ENCODE data around the gene PIH1D2. TPM values are rescaled to one million over a fixed set of nuclear protein-coding genes. Genes with fewer than 3 reads are reported as not detected.

PIH1D2 gene
- total and polyA plus RNA-seq, 10 of the 15 experiments (the other 5 are each of a cell fraction or from before 2014, with no cell fraction given): 0.51 to 3.0 (median 1.5) TPM

DNA sequence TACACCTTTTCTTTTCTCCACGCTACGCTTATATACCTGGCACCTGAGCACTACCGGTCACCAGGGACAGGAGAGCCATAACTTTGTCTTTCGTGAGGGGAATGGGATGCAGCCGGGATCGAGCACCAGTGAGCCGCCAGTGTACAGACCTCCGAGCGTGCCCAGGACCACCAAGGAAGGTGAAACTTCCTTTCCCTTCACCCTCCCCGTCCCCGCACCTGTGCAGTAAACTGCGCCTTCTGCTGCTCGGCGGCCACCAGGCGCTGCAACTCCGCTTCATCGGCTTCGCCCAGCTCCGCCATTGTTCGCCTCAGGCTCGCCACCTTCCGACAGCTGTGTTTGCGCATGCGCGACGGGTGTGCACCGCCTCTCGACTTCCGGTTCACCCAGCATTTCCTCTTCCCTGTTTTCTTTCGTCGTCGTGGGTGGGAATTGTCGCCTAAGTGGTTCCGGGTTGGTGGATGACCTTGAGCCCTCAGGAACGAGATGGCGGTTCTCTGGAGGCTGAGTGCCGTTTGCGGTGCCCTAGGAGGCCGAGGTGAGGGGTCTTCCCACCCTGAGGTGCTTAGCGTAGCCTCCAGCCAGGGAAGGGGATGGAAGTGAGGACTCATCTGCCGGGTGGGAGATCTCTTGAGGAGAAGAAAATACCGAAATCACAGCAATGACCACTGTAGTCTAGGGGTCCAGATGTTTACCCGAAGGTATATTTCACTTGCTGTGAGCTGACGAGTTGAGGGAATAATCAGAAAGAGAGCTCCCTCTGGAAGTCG is 12.8 kb upstream of the PIH1D2 start, which contains the start of the genes SDHD and TIMM8B (continued):
- TF ChIP-seq, protein P1, sequence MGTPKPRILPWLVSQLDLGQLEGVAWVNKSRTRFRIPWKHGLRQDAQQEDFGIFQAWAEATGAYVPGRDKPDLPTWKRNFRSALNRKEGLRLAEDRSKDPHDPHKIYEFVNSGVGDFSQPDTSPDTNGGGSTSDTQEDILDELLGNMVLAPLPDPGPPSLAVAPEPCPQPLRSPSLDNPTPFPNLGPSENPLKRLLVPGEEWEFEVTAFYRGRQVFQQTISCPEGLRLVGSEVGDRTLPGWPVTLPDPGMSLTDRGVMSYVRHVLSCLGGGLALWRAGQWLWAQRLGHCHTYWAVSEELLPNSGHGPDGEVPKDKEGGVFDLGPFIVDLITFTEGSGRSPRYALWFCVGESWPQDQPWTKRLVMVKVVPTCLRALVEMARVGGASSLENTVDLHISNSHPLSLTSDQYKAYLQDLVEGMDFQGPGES (IDR thresholded peaks at IDR 0.05): no peak
- TF ChIP-seq, protein P2, sequence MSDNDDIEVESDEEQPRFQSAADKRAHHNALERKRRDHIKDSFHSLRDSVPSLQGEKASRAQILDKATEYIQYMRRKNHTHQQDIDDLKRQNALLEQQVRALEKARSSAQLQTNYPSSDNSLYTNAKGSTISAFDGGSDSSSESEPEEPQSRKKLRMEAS (IDR thresholded peaks at IDR 0.05; ENCODE audit: low read depth, low read length): no peak; the same call in 1 of the 2 replicates
- TF ChIP-seq IKZF2 (IDR thresholded peaks at IDR 0.05): peak; percentile 67; a peak in 3 of 4 replicates
- TF ChIP-seq MTA2 (IDR thresholded peaks at IDR 0.05; ENCODE audit: low read depth): peak; percentile 92
- TF ChIP-seq, protein P3, sequence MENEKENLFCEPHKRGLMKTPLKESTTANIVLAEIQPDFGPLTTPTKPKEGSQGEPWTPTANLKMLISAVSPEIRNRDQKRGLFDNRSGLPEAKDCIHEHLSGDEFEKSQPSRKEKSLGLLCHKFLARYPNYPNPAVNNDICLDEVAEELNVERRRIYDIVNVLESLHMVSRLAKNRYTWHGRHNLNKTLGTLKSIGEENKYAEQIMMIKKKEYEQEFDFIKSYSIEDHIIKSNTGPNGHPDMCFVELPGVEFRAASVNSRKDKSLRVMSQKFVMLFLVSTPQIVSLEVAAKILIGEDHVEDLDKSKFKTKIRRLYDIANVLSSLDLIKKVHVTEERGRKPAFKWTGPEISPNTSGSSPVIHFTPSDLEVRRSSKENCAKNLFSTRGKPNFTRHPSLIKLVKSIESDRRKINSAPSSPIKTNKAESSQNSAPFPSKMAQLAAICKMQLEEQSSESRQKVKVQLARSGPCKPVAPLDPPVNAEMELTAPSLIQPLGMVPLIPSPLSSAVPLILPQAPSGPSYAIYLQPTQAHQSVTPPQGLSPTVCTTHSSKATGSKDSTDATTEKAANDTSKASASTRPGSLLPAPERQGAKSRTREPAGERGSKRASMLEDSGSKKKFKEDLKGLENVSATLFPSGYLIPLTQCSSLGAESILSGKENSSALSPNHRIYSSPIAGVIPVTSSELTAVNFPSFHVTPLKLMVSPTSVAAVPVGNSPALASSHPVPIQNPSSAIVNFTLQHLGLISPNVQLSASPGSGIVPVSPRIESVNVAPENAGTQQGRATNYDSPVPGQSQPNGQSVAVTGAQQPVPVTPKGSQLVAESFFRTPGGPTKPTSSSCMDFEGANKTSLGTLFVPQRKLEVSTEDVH (IDR thresholded peaks at IDR 0.05; ENCODE audit: low read depth, partially characterized antibody): peak; percentile 85
- TF ChIP-seq PAX5 (IDR thresholded peaks at IDR 0.05; ENCODE audit: borderline replicate concordance, low read depth, low read length): peak; percentile 75; the same call in 1 of the 2 replicates
- TF ChIP-seq POLR2A (IDR thresholded peaks at IDR 0.05; ENCODE audit: low read depth, low read length): peak; percentile 97
- peak; percentile 77; the same call in 1 of the 2 replicates for TF ChIP-seq CREM (IDR thresholded peaks at IDR 0.05; ENCODE audit: low read depth)
- TF ChIP-seq CREB1 (IDR thresholded peaks at IDR 0.05; ENCODE audit: low read depth): peak; percentile 84; the same call in 1 of the 2 replicates
- TF ChIP-seq, protein P4, sequence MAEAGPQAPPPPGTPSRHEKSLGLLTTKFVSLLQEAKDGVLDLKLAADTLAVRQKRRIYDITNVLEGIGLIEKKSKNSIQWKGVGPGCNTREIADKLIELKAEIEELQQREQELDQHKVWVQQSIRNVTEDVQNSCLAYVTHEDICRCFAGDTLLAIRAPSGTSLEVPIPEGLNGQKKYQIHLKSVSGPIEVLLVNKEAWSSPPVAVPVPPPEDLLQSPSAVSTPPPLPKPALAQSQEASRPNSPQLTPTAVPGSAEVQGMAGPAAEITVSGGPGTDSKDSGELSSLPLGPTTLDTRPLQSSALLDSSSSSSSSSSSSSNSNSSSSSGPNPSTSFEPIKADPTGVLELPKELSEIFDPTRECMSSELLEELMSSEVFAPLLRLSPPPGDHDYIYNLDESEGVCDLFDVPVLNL (IDR thresholded peaks at IDR 0.05; ENCODE audit: low read depth, low read length): peak; percentile 78; the same call in 1 of the 2 replicates
- peak in 1 of 2 experiments; percentile 49; a peak in 1 of 4 replicates for TF ChIP-seq ETV6 (conservative IDR thresholded peaks at IDR 0.05 in 1 of 2, IDR thresholded peaks at IDR 0.05 in 1 of 2; ENCODE audit: borderline replicate concordance in 1 of 2, low read depth in 1 of 2)
- TF ChIP-seq PML (IDR thresholded peaks at IDR 0.05; ENCODE audit: low read length): peak; percentile 87
- peak; percentile 61; the same call in 1 of the 2 replicates for TF ChIP-seq TBL1XR1 (IDR thresholded peaks at IDR 0.05; ENCODE audit: low read depth, low read length)
- TF ChIP-seq NR2F1 (conservative IDR thresholded peaks at IDR 0.05): peak; percentile 91
- TF ChIP-seq, protein P5, sequence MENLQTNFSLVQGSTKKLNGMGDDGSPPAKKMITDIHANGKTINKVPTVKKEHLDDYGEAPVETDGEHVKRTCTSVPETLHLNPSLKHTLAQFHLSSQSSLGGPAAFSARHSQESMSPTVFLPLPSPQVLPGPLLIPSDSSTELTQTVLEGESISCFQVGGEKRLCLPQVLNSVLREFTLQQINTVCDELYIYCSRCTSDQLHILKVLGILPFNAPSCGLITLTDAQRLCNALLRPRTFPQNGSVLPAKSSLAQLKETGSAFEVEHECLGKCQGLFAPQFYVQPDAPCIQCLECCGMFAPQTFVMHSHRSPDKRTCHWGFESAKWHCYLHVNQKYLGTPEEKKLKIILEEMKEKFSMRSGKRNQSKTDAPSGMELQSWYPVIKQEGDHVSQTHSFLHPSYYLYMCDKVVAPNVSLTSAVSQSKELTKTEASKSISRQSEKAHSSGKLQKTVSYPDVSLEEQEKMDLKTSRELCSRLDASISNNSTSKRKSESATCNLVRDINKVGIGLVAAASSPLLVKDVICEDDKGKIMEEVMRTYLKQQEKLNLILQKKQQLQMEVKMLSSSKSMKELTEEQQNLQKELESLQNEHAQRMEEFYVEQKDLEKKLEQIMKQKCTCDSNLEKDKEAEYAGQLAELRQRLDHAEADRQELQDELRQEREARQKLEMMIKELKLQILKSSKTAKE (IDR thresholded peaks at IDR 0.05; ENCODE audit: low read depth, poor library complexity, severe bottlenecking): peak; percentile 26
- 0 out of 3 replicates have a peak, but pooled peaks have one; percentile 37 for TF ChIP-seq POU2F2 (IDR thresholded peaks at IDR 0.05; ENCODE audit: borderline replicate concordance, low read depth, low read length)
- peak; percentile 87 for TF ChIP-seq IKZF1 (conservative IDR thresholded peaks at IDR 0.05)
- TF ChIP-seq, protein P6, sequence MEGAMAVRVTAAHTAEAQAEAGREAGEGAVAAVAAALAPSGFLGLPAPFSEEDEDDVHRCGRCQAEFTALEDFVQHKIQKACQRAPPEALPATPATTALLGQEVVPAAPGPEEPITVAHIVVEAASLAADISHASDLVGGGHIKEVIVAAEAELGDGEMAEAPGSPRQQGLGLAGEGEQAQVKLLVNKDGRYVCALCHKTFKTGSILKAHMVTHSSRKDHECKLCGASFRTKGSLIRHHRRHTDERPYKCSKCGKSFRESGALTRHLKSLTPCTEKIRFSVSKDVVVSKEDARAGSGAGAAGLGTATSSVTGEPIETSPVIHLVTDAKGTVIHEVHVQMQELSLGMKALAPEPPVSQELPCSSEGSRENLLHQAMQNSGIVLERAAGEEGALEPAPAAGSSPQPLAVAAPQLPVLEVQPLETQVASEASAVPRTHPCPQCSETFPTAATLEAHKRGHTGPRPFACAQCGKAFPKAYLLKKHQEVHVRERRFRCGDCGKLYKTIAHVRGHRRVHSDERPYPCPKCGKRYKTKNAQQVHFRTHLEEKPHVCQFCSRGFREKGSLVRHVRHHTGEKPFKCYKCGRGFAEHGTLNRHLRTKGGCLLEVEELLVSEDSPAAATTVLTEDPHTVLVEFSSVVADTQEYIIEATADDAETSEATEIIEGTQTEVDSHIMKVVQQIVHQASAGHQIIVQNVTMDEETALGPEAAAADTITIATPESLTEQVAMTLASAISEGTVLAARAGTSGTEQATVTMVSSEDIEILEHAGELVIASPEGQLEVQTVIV (IDR thresholded peaks at IDR 0.05; ENCODE audit: borderline replicate concordance, partially characterized antibody): peak; percentile 81
- TF ChIP-seq ATF7 (IDR thresholded peaks at IDR 0.05; ENCODE audit: low read depth): peak; percentile 45

All from GM12878 (cell line).